ENCODE measurements around the gene PURA.

The PURA gene

DNA sequence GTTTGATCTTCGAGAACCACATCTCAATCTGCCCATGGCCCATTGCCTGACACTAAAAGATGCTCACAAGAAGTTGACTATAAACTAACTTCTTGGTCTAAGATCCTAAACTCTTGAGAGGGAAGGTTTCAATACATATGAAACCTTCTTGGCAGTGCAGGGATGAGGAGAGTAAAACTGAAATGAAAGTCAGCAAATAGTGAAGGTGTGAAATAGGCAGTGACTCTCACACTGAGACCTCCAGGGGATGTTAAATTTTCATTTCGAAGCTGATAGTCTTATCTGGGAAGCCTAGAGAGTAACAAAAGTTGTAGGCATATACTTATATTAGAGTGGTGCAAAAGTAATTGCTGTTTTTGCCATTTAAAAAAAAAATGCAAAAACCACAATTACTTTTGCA, 60.1 kb downstream of the PURA start:
- no peak for TF ChIP-seq GATA3 (IDR thresholded peaks at IDR 0.05; ENCODE audit: low read depth, low read length)
- no peak for TF ChIP-seq GATA2 (IDR thresholded peaks at IDR 0.05; ENCODE audit: low read depth, low read length)

DNA sequence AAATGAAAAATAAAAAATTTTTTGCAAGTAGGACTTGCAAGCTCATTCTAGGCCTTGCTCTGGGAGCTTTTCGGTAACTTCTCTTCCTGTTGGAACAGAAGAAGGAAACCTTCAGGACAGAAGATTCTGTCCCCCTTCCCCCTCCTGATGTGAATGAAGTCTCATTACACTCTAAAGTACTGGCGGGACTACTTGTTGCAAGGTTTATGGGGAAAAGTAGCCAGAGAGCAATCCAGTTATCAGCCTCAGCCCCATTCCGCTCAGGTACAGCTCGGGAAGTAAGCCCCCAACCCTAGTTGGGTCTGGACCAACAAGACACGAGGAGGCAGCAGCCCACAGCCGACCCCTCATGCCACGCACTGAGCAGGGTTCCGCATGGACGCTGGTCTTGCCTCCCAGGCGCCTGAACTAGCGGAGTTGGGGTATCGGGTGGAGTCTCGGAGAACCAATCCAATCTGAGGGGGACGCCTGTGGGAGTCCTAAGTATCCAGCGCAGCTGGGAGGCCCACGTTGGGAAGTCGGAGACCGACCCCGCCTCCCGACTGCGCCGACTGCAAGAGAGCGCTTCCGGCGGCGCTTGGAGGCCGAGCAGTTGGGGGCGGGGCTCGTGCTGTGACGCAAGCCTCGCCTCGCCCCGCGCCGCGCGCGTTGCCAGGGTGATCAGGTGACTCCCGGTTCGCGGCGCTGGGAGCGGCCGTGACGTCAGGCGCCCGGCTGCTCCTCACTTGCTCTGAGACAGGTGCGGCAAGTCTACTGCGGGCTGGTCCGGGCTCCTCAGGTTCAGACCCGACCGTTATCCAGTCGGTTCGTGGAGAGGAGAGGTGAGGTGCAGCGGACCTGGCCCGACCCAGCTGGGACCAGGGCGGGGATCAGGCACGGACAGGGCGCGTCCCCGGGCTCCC, 60.8 kb downstream of the PURA start, which contains the start of gene CYSTM1:
CYSTM1 (plus strand) TSS at position 724 of the 902 bp plus-strand sequence. CDS start 19,278 bp downstream, outside the sequence.
- TF ChIP-seq GATA3 (IDR thresholded peaks at IDR 0.05; ENCODE audit: low read depth, low read length) (no peak), GATA2 (IDR thresholded peaks at IDR 0.05; ENCODE audit: low read depth, low read length) (no peak)

Data from SH-SY5Y (cell line).